ENCODE data around the gene JAZF1. TPM values are rescaled to one million over a fixed set of nuclear protein-coding genes. Genes with fewer than 3 reads are reported as not detected.

The JAZF1 gene
- total and polyA plus RNA-seq, 2 of the 8 experiments (the other 6 are each of a cell fraction or from before 2014, with no cell fraction given): 2.6 to 21.8 TPM

DNA sequence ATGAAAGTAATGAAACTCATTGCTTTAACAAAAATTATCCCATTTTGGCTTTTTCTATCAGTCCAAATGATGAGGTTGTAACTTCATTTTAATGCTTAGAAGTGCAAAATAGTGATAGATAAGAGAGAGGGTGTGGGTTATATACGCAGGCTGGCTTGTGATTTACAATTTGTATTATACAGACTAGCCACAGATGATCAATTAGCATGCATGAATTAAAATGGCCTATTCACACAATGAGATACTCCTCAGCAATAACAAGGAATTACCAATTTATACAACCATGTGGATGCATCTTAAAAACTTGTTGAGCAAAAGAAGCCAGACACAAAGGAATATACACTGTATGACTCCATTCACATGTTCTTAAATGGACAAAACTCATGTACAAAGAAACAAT lies 45.4 kb upstream of the JAZF1 start (continued):
- no peak for TF ChIP-seq TAF1 (IDR thresholded peaks at IDR 0.05; ENCODE audit: low read depth, low read length)
- no peak for TF ChIP-seq SUZ12 (IDR thresholded peaks at IDR 0.05; ENCODE audit: low read length)

Data from H1 (cell line).